GM23338 (cell line): ENCODE results near the gene HBA1. TPM values are rescaled to one million over a fixed set of nuclear protein-coding genes. Genes with fewer than 3 reads are reported as not detected.
"Not testable (repeated sequence)": the region's sequence is repeated elsewhere in the genome, so short reads cannot be mapped to it uniquely, and the experiment has no call there.

Experiments
- ATAC-seq: fragments of 200-7000 bp; cut with Tn5 transposase; 3 replicates; pipeline ENCODE4 v1.9.1; 2020
- DNase-seq: peaks from one replicate; pipeline ENCODE4 v3.0.0-alpha.2; 2015; ENCODE audit warnings: low spot score
- H2AFZ ChIP-seq: fragments of 200-600 bp; sonication (generic); 2 replicates; pipeline ENCODE4 v1.8.0; 2016; ENCODE audit warnings: antibody characterized with exemption, mild to moderate bottlenecking, moderate library complexity
- H3F3A ChIP-seq: fragments of 200-600 bp; sonication (generic); replicated peaks from 2 replicates; pipeline ENCODE4 v1.8.0; 2017; ENCODE audit warnings: antibody characterized with exemption, mixed run types, low read depth
- H3K27ac ChIP-seq: fragments of 200-600 bp; sonication (generic); 2 replicates; pipeline ENCODE4 v1.6.1; 2016; ENCODE audit warnings: low read depth
- H3K27me3 ChIP-seq: fragments of 200-600 bp; sonication (generic); 2 replicates; pipeline ENCODE4 v1.8.0; 2016; ENCODE audit warnings: mild to moderate bottlenecking, mixed run types, moderate library complexity; ENCODE audit not compliant: insufficient read depth
- H3K36me3 ChIP-seq: fragments of 200-600 bp; sonication (generic); 2 replicates; pipeline ENCODE4 v1.8.0; 2016; ENCODE audit warnings: mild to moderate bottlenecking; ENCODE audit not compliant: insufficient read depth
- H3K4me1 ChIP-seq: fragments of 200-600 bp; sonication (generic); 2 replicates; pipeline ENCODE4 v1.8.0; 2016; ENCODE audit warnings: mild to moderate bottlenecking, moderate library complexity; ENCODE audit not compliant: insufficient read depth
- H3K4me2 ChIP-seq: fragments of 200-600 bp; sonication (generic); 2 replicates; pipeline ENCODE4 v1.7.1; 2017; ENCODE audit warnings: mixed run types
- H3K4me3 ChIP-seq: fragments of 200-600 bp; sonication (generic); 2 replicates; pipeline ENCODE4 v1.6.1; 2016; ENCODE audit warnings: mixed run types
- H3K79me2 ChIP-seq: fragments of 200-600 bp; sonication (generic); replicated peaks from 2 replicates; pipeline ENCODE4 v1.8.0; 2017; ENCODE audit warnings: mild to moderate bottlenecking; ENCODE audit not compliant: insufficient read depth
- H3K9me2 ChIP-seq: fragments of 200-600 bp; sonication (generic); 2 replicates; pipeline ENCODE4 v1.8.0; 2017; ENCODE audit not compliant: insufficient read depth
- H4K20me1 ChIP-seq: fragments of 200-600 bp; sonication (generic); replicated peaks from 2 replicates; pipeline ENCODE4 v1.8.0; 2017; ENCODE audit warnings: mild to moderate bottlenecking; ENCODE audit not compliant: insufficient read depth
- H3K27ac Mint-ChIP-seq: 2 replicates; pipeline ENCODE4 v1.8.0; 2020; ENCODE audit warnings: inconsistent platforms, mild to moderate bottlenecking, moderate library complexity, mixed read lengths
- H3K27me3 Mint-ChIP-seq: 3 replicates; pipeline ENCODE4 v1.8.0; 2022; ENCODE audit warnings: low read depth, mild to moderate bottlenecking, moderate library complexity, mixed read lengths, inconsistent platforms; ENCODE audit not compliant: insufficient read depth, poor library complexity
- H3K36me3 Mint-ChIP-seq: 3 replicates; pipeline ENCODE4 v1.8.0; 2021; ENCODE audit warnings: low read depth, mild to moderate bottlenecking, inconsistent platforms, moderate library complexity, mixed read lengths
- H3K4me1 Mint-ChIP-seq: 3 replicates; pipeline ENCODE4 v1.8.0; 2020; ENCODE audit warnings: mild to moderate bottlenecking, inconsistent platforms, mixed read lengths
- H3K4me3 Mint-ChIP-seq: 3 replicates; pipeline ENCODE4 v1.8.0; 2021; ENCODE audit warnings: moderate library complexity, mild to moderate bottlenecking, inconsistent platforms, mixed read lengths
- H3K9me3 Mint-ChIP-seq: 3 replicates; pipeline ENCODE4 v1.8.0; 2020; ENCODE audit warnings: moderate library complexity, mild to moderate bottlenecking, inconsistent platforms, mixed read lengths
- EZH2 ChIP-seq: fragments of 200-600 bp; sonication (generic); IDR thresholded peaks from one replicate; pipeline ENCODE4 v1.8.0; 2017; ENCODE audit warnings: antibody characterized with exemption, mild to moderate bottlenecking, low read depth; ENCODE audit not compliant: unreplicated experiment
- NANOG ChIP-seq: IDR thresholded peaks from 2 replicates; pipeline ENCODE4 v1.6.1; 2016; ENCODE audit warnings: antibody characterized with exemption, borderline replicate concordance
- POLR2AphosphoS5 ChIP-seq: IDR thresholded peaks from 2 replicates; pipeline ENCODE4 v1.6.1; 2016; ENCODE audit warnings: antibody characterized with exemption, low read depth
- STAT1 ChIP-seq: IDR thresholded peaks from one replicate; pipeline ENCODE4 v1.6.1; 2016; ENCODE audit warnings: antibody characterized with exemption; ENCODE audit not compliant: unreplicated experiment
- ZNF114 ChIP-seq: fragments of 250-450 bp; sonication (Bioruptor Pico); IDR thresholded peaks from 2 replicates; pipeline ENCODE4 v1.5.0; 2020; ENCODE audit warnings: mild to moderate bottlenecking, moderate library complexity
- ZNF331 ChIP-seq: fragments of 250-450 bp; sonication (Bioruptor Pico); IDR thresholded peaks from 2 replicates; pipeline ENCODE4 v1.5.0; 2020; ENCODE audit warnings: low read depth, mild to moderate bottlenecking, moderate library complexity
- polyA plus RNA-seq: library from polyadenylated mRNA; unstranded; fragments of >200 nt; fragmentation: Nextera tagmentation; extraction: Ambion mirVana; gene quantifications from 2 replicates; pipeline ENCODE4 v1.2.1, GENCODE V29; 2016
- total RNA-seq: library from RNA; depleted of rRNA; stranded (reverse); fragments of >200 nt; shearing (Covaris generic); gene quantifications from 2 replicates; pipeline ENCODE4 v1.2.3, GENCODE V29; 2014
- TF ChIP-seq, protein P1 (sequence below): fragments of 250-450 bp; sonication (Bioruptor Pico); IDR thresholded peaks from 2 replicates; pipeline ENCODE4 v1.5.0; 2020; ENCODE audit warnings: mild to moderate bottlenecking, moderate library complexity
- TF ChIP-seq, protein P2 (sequence below): IDR thresholded peaks from 2 replicates; pipeline ENCODE4 v1.6.1; 2016; ENCODE audit warnings: antibody characterized with exemption
- TF ChIP-seq, protein P3 (sequence below): IDR thresholded peaks from one replicate; pipeline ENCODE4 v1.6.1; 2018; ENCODE audit warnings: antibody characterized with exemption; ENCODE audit not compliant: unreplicated experiment
- TF ChIP-seq, protein P4 (sequence below), 2 experiments: fragments of 200-600 bp in 1 of 2; sonication (generic) in 1 of 2; conservative IDR thresholded peaks; 2 replicates each; pipeline versions ENCODE4 v1.5.1 to v1.6.1; 2016 to 2017; ENCODE audit warnings: antibody characterized with exemption in 2 of 2, low read depth in 2 of 2, mild to moderate bottlenecking in 2 of 2, moderate library complexity in 1 of 2

Gene HBA1
- total and polyA plus RNA-seq, 2 experiments from 2014 or later, result 6.7 TPM; not detected in 1

DNA sequence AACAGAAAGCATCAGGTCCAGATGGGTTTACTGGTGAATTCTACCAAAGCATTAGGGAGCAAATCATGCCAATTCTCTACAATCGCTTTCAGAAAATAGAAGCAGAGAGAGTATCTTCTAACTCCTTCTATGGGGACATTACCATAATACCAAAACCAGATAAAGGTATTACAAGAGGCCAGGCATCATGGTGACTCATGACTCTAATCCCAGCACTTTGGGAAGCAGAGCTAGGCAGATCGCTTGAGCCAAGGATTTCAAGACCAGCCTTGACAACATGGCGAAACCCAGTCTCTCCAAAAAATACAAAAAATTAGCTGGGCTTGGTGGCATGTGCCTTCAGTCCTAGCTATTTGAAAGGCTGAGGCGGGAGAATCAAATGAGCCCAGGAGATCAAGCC, 26.8 kb downstream of the HBA1 start (continued):
- TF ChIP-seq, protein P1, sequence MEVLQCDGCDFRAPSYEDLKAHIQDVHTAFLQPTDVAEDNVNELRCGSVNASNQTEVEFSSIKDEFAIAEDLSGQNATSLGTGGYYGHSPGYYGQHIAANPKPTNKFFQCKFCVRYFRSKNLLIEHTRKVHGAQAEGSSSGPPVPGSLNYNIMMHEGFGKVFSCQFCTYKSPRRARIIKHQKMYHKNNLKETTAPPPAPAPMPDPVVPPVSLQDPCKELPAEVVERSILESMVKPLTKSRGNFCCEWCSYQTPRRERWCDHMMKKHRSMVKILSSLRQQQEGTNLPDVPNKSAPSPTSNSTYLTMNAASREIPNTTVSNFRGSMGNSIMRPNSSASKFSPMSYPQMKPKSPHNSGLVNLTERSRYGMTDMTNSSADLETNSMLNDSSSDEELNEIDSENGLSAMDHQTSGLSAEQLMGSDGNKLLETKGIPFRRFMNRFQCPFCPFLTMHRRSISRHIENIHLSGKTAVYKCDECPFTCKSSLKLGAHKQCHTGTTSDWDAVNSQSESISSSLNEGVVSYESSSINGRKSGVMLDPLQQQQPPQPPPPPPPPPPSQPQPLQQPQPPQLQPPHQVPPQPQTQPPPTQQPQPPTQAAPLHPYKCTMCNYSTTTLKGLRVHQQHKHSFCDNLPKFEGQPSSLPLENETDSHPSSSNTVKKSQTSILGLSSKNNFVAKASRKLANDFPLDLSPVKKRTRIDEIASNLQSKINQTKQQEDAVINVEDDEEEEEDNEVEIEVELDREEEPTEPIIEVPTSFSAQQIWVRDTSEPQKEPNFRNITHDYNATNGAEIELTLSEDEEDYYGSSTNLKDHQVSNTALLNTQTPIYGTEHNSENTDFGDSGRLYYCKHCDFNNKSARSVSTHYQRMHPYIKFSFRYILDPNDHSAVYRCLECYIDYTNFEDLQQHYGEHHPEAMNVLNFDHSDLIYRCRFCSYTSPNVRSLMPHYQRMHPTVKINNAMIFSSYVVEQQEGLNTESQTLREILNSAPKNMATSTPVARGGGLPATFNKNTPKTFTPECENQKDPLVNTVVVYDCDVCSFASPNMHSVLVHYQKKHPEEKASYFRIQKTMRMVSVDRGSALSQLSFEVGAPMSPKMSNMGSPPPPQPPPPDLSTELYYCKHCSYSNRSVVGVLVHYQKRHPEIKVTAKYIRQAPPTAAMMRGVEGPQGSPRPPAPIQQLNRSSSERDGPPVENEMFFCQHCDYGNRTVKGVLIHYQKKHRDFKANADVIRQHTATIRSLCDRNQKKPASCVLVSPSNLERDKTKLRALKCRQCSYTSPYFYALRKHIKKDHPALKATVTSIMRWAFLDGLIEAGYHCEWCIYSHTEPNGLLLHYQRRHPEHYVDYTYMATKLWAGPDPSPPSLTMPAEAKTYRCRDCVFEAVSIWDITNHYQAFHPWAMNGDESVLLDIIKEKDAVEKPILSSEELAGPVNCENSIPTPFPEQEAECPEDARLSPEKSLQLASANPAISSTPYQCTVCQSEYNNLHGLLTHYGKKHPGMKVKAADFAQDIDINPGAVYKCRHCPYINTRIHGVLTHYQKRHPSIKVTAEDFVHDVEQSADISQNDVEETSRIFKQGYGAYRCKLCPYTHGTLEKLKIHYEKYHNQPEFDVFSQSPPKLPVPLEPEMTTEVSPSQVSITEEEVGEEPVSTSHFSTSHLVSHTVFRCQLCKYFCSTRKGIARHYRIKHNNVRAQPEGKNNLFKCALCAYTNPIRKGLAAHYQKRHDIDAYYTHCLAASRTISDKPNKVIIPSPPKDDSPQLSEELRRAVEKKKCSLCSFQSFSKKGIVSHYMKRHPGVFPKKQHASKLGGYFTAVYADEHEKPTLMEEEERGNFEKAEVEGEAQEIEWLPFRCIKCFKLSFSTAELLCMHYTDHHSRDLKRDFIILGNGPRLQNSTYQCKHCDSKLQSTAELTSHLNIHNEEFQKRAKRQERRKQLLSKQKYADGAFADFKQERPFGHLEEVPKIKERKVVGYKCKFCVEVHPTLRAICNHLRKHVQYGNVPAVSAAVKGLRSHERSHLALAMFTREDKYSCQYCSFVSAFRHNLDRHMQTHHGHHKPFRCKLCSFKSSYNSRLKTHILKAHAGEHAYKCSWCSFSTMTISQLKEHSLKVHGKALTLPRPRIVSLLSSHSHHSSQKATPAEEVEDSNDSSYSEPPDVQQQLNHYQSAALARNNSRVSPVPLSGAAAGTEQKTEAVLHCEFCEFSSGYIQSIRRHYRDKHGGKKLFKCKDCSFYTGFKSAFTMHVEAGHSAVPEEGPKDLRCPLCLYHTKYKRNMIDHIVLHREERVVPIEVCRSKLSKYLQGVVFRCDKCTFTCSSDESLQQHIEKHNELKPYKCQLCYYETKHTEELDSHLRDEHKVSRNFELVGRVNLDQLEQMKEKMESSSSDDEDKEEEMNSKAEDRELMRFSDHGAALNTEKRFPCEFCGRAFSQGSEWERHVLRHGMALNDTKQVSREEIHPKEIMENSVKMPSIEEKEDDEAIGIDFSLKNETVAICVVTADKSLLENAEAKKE (CRISPR knock-in tag), result no peak
- TF ChIP-seq STAT1, result no peak
- TF ChIP-seq, protein P2, sequence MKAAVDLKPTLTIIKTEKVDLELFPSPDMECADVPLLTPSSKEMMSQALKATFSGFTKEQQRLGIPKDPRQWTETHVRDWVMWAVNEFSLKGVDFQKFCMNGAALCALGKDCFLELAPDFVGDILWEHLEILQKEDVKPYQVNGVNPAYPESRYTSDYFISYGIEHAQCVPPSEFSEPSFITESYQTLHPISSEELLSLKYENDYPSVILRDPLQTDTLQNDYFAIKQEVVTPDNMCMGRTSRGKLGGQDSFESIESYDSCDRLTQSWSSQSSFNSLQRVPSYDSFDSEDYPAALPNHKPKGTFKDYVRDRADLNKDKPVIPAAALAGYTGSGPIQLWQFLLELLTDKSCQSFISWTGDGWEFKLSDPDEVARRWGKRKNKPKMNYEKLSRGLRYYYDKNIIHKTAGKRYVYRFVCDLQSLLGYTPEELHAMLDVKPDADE, result no peak
- TF ChIP-seq ZNF114 (CRISPR knock-in tag), result no peak
- TF ChIP-seq NANOG, result no peak
- TF ChIP-seq, protein P3, sequence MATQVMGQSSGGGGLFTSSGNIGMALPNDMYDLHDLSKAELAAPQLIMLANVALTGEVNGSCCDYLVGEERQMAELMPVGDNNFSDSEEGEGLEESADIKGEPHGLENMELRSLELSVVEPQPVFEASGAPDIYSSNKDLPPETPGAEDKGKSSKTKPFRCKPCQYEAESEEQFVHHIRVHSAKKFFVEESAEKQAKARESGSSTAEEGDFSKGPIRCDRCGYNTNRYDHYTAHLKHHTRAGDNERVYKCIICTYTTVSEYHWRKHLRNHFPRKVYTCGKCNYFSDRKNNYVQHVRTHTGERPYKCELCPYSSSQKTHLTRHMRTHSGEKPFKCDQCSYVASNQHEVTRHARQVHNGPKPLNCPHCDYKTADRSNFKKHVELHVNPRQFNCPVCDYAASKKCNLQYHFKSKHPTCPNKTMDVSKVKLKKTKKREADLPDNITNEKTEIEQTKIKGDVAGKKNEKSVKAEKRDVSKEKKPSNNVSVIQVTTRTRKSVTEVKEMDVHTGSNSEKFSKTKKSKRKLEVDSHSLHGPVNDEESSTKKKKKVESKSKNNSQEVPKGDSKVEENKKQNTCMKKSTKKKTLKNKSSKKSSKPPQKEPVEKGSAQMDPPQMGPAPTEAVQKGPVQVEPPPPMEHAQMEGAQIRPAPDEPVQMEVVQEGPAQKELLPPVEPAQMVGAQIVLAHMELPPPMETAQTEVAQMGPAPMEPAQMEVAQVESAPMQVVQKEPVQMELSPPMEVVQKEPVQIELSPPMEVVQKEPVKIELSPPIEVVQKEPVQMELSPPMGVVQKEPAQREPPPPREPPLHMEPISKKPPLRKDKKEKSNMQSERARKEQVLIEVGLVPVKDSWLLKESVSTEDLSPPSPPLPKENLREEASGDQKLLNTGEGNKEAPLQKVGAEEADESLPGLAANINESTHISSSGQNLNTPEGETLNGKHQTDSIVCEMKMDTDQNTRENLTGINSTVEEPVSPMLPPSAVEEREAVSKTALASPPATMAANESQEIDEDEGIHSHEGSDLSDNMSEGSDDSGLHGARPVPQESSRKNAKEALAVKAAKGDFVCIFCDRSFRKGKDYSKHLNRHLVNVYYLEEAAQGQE, result no peak
- no peak for TF ChIP-seq ZNF331 (CRISPR knock-in tag)
- TF ChIP-seq, protein P4, sequence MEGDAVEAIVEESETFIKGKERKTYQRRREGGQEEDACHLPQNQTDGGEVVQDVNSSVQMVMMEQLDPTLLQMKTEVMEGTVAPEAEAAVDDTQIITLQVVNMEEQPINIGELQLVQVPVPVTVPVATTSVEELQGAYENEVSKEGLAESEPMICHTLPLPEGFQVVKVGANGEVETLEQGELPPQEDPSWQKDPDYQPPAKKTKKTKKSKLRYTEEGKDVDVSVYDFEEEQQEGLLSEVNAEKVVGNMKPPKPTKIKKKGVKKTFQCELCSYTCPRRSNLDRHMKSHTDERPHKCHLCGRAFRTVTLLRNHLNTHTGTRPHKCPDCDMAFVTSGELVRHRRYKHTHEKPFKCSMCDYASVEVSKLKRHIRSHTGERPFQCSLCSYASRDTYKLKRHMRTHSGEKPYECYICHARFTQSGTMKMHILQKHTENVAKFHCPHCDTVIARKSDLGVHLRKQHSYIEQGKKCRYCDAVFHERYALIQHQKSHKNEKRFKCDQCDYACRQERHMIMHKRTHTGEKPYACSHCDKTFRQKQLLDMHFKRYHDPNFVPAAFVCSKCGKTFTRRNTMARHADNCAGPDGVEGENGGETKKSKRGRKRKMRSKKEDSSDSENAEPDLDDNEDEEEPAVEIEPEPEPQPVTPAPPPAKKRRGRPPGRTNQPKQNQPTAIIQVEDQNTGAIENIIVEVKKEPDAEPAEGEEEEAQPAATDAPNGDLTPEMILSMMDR (conservative IDR thresholded peaks at IDR 0.05; ENCODE audit: low read depth in 2 of 2), result no peak
- no peak for TF ChIP-seq POLR2AphosphoS5
- no peak for TF ChIP-seq EZH2

DNA sequence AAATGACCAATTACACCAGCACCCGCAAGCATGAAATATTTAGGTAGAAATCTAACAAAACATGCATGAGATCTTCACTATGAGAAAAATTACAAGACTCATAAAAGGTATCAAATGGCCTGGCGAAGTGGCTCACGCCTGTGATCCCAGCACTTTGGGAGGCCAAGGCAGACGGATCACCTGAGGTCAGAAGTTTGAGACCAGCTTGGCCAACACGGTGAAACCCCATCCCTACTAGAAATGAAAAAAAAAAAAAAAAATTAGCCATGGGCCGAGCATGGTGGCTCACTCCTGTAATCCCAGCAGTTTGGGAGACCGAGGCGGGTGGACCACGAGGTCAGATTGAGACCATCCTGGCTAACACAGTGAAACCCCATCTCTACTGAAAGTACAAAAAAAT, 27.6 kb downstream of the HBA1 start:
- Histone ChIP-seq H3F3A (peaks cover 15% of the 10 kb centered on the region; the same call in 1 of the 2 replicates), H3K36me3 (peaks cover 72% of the 10 kb centered on the region), H4K20me1 (peaks cover 43% of the 10 kb centered on the region), H3K79me2 (peaks cover 43% of the 10 kb centered on the region)
- not testable (repeated sequence) for H3K4me1 ChIP-seq, H3K9me3 Mint-ChIP-seq, H3K4me3 Mint-ChIP-seq, H3K4me3 ChIP-seq, ATAC-seq, H3K27ac Mint-ChIP-seq, H3K27ac ChIP-seq, H3K27me3 ChIP-seq, H3K9me2 ChIP-seq, H2AFZ ChIP-seq, H3K4me2 ChIP-seq, H3K4me1 Mint-ChIP-seq, DNase-seq
- Mint-ChIP-seq H3K27me3 (peaks cover 12% of the 10 kb centered on the region), H3K36me3 (peaks cover 88% of the 10 kb centered on the region)
